Left renal cortex interstitium (tissue), 4 donors: Measurements from ENCODE around the gene NAGPA. TPM values are rescaled to one million over a fixed set of nuclear protein-coding genes. Genes with fewer than 3 reads are reported as not detected.

ENCODE experiments used
- DNase-seq, 4 donors: peaks; one replicate each; pipeline ENCODE4 v3.0.0-alpha.2; 2013; ENCODE audit warnings: low read depth in 4 of 4, low spot score in 2 of 4, missing footprints in 1 of 4
- polyA plus RNA-seq, 4 donors: library from polyadenylated mRNA; unstranded; fragments of 120-200 nt; gene quantifications; one replicate each; pipeline ENCODE4 v1.2.1, GENCODE V29; 2013; ENCODE audit not compliant: insufficient read length in 4 of 4

The NAGPA gene
- polyA plus RNA-seq, 4 donors: 8.8 to 14.8 (median 11.5) TPM

DNA sequence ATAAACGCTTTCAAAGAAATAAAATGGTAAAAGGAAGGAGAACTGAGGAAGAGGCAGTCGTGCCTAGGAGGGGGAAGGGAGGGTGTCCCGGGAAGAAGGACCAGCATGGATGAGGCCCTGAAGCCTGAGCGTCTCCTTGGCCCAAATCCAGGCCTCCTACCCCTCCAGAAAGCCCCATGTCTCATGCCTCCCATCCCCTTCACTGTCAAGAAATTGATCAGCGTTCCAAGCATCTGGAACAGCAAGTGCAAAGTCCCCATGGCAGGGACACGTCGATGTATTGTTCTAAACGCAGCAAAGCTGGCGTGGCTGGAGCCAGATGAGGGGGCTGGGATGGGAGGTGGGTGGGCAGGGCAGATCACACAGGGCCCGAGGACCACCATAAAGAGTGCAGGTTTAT, 53.0 kb downstream of the NAGPA start:
- no peak for DNase-seq

DNA sequence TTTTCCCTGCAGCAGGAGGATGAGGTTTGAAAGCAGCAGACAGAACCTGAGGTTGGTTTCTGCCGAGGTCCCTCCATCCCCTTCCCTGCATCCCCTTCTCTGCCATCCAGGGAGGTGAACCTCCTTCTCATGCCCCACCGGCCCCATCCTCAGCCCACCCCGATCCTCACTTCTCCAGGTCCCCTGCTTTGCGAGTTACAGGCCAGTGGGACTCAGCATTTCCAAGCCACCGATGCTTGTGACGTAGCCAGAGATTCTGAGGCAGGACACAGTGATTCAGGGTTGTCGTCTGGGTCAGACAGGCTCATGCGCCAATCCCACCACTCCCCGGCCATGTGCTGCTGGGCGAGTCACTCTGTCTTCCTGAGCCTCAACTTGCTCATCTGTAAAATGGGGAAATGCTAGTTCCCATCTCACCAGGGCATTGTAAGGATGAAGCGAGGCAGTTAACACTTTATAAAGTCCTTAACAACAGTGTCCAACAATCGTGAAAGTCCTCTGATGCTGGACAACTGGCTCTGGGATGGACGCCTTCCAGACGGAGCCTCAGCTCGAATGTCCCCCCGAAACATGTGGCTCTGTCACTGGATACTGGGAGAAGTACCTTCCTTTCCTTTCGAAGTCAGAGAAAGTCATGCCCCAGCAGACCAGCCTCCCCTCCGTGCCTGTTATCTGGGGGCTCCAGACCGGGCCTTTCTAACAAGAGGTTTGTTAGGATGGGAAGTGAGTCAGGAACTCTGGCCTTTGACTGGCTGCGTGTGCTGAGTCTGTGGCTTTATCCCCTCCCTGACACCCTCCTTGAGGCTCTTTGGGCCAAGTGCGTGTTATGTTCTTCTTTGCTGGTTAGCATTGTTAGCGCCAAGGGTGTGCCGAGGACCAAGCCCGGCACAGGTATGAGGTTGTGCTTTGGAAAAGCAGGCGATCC, 53.7 kb downstream of the NAGPA start:
- no peak for DNase-seq

DNA sequence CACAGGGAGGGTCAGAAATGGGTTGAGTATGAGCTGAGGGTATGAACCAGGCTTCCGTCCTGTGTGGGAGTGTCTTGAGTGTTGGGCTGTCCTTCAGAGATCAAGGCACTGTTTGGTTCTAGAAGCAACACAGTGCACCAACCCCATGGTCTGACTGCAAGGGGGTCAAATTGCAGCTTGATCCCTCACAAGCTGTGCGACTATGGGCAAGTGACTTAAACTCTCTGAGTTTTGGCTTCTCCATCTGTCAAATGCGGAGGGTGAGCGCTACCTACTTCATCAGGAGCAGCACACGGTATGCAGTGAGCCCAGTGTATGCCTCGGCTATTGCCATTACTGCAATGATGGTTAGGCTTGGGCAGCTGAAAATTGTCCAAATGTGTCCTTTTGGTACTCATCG, 54.6 kb downstream of the NAGPA start:
- no peak for DNase-seq

DNA sequence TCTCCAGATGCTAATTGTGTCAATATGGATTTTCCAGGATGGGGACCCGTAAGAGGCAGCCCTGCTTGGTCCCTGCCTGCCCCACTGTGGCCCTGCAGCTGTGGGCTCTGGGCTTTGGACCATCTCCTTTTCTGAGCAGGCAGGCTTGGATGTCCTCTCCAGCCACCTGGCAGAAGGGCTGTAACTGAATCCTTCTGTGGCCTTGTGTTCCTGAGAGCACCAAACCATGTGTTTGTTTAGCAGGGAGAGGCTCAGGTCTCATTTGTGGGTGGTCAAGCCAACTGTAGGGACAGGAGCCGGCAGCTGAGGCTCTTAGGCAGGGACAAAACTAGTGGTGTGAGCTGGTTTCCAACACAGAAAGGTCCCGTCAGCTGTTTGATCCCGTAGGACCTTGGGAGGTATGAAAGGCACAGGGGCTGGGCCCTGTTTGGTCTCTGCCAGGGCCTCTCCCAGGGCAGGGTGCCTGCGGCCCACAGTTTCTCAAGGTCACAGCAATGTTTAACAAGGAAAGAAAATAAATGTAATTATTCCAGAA, 57.1 kb downstream of the NAGPA start:
- no peak for DNase-seq

DNA sequence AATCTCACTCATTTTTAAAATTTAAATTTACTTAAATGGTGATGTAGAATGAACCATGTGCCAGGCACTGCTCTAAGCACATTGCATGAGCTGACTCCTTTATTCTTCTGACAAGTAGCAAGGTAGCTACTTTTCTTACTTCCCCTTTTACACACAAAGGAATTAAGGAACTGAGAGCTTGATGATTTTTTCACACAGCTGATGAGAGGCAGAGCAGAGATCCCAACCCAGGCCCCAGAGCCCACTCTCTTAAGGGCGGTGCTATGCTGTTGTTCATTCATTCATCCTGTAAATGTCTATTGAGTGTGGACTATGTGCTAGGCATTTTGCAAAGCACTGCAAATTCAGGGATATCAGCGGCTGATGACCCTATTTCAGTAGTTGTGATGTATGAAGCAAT, 57.7 kb downstream of the NAGPA start:
- DNase-seq: no peak

Other genes with a start within 250 kb of the NAGPA start
- under 1 TPM in 2 of 4 donors, not detected in 2; 0.19 to 0.30 TPM for gene SEPTIN12, start 245.6 kb downstream of the NAGPA start, polyA plus RNA-seq
- 10 to 100 TPM in 3 of 4 donors, 1 to 10 TPM in 1; 9.6 to 12.4 (median 11.3) TPM for gene SMIM22, start 238.6 kb downstream of the NAGPA start, polyA plus RNA-seq
- 10 to 100 TPM; 29.8 to 58.2 (median 40.9) TPM for gene ROGDI, start 231.3 kb downstream of the NAGPA start, polyA plus RNA-seq
- gene GLYR1, start 186.6 kb downstream of the NAGPA start, polyA plus RNA-seq: 100 to 1,000 TPM; 120 to 150 (median 135) TPM
- gene UBN1, start 186.5 kb downstream of the NAGPA start, polyA plus RNA-seq: 10 to 100 TPM; 30.0 to 45.2 (median 34.5) TPM
- 10 to 100 TPM; 26.5 to 39.9 (median 31.2) TPM for gene PPL, start 96.8 kb downstream of the NAGPA start, polyA plus RNA-seq
- gene SEC14L5, start 75.6 kb downstream of the NAGPA start, polyA plus RNA-seq: under 1 TPM; 0.14 to 0.30 (median 0.17) TPM
- gene C16orf89, start 32.0 kb upstream of the NAGPA start, polyA plus RNA-seq: 1 to 10 TPM; 3.2 to 8.1 (median 5.2) TPM
- 10 to 100 TPM; 23.9 to 28.3 (median 25.4) TPM for gene ALG1, start 37.9 kb upstream of the NAGPA start, polyA plus RNA-seq
- gene EEF2KMT, start 63.9 kb upstream of the NAGPA start, polyA plus RNA-seq: 10 to 100 TPM; 11.0 to 15.9 (median 13.5) TPM